Keratinocyte (primary cell): ENCODE data around the gene TIAM2.

Experiments
- EZH2 ChIP-seq: IDR thresholded peaks from one replicate; pipeline ENCODE4 v1.6.1; 2012; ENCODE audit warnings: inconsistent platforms, mild to moderate bottlenecking, low read length, moderate library complexity
- TF ChIP-seq, protein P1 (sequence below), 3 experiments: IDR thresholded peaks in 1 of 3; conservative IDR thresholded peaks in 1 of 3; optimal IDR thresholded peaks in 1 of 3; 2 replicates in 2 of 3; 3 replicates in 1 of 3; pipeline versions ENCODE3 to v1.5.1; 2011; ENCODE audit warnings: low read length in 3 of 3, mild to moderate bottlenecking in 3 of 3, moderate library complexity in 2 of 3, control low read depth in 1 of 3, inconsistent platforms in 1 of 3; ENCODE audit not compliant: insufficient read depth in 2 of 3; ENCODE audit errors: extremely low read depth in 1 of 3

- TF ChIP-seq, protein P1, sequence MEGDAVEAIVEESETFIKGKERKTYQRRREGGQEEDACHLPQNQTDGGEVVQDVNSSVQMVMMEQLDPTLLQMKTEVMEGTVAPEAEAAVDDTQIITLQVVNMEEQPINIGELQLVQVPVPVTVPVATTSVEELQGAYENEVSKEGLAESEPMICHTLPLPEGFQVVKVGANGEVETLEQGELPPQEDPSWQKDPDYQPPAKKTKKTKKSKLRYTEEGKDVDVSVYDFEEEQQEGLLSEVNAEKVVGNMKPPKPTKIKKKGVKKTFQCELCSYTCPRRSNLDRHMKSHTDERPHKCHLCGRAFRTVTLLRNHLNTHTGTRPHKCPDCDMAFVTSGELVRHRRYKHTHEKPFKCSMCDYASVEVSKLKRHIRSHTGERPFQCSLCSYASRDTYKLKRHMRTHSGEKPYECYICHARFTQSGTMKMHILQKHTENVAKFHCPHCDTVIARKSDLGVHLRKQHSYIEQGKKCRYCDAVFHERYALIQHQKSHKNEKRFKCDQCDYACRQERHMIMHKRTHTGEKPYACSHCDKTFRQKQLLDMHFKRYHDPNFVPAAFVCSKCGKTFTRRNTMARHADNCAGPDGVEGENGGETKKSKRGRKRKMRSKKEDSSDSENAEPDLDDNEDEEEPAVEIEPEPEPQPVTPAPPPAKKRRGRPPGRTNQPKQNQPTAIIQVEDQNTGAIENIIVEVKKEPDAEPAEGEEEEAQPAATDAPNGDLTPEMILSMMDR (optimal IDR thresholded peaks at IDR 0.05 in 1 of 3, IDR thresholded peaks at IDR 0.05 in 1 of 3, conservative IDR thresholded peaks at IDR 0.05 in 1 of 3; ENCODE audit: extremely low read depth in 1 of 3, insufficient read depth in 2 of 3, low read length in 3 of 3), result no peak
- TF ChIP-seq EZH2, result peak; percentile 52
These were observed 988 bp downstream of the TIAM2 start for GRCh38 chr6:154996016-154996590.
